Posterior cingulate gyrus (tissue), 11 donors: ENCODE measurements around the gene FPR2.
A peak's percentile ranks its signal among the peaks of the same experiment; 100 is the strongest.
"Not testable (repeated sequence)": the region's sequence is repeated elsewhere in the genome, so short reads cannot be mapped to it uniquely, and the experiment has no call there.

Experiments used
- DNase-seq, 10 donors: peaks; one replicate each; pipeline versions ENCODE4 v3.0.0 to v3.0.0-alpha.2; 2020 to 2021; ENCODE audit warnings: mixed read lengths in 3 of 10
- intact Hi-C: fragments of 100-400 bp; cut with DNase I; formaldehyde crosslinking; loops from one replicate; pipeline ENCODE4 v1.15.1; 2023

Gene FPR2

DNA sequence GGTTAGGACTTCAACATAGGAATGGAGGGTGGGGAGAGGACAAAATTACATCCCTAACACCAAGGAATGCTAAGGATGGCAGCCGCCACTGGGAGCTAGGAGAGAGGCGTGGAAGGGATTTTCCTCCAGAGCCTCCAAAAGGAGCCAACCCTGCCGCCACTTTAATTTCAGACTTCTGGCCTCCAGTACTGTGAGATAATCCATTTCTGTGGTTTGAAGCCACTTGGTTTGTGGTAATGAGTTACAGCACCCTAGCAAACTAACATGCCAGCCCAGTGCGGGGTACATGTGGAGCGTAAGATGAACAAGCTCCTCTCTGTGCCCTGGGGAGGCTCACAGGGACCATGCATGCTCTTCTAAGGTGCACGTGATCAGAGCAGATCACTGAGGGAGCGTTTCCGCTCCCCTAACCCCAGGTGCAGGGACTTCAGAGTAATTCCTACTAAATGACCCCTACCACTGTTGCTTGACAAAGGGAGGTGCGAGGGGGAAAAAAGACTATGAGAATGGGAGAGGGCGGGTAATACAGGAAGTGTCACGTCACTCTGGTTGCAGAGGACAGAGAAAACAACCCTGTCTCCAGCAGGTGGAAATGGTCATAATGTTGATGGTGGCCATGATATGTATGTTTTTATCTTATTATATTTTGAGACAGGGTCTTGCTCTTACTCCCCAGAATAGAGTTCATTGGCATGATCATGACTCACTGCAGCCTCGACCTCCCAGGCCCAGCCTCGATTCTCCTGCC is 21.3 kb upstream of the FPR2 start:
- no peak for DNase-seq
- intact Hi-C loops, result no loop called here

DNA sequence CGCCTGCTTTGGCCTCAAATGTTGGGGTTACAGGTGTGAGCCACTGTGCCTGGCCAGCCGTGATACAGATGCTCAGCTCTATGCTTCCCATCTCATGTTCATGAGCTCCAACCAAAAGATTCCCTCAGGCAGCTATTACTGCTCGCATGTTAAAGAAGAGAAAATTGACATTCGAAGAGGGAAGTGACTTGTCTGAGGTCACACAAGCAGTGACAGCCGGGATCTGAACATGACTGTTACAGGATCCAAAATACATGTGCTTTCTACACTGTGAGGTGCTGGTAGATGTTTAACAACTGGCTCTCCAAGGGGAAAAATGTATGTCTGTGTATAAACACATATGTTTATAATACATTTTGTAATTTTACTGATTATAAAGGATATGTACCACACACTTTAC is 20.6 kb upstream of the FPR2 start:
- DNase-seq, result no peak
- intact Hi-C loops, result no loop called here

DNA sequence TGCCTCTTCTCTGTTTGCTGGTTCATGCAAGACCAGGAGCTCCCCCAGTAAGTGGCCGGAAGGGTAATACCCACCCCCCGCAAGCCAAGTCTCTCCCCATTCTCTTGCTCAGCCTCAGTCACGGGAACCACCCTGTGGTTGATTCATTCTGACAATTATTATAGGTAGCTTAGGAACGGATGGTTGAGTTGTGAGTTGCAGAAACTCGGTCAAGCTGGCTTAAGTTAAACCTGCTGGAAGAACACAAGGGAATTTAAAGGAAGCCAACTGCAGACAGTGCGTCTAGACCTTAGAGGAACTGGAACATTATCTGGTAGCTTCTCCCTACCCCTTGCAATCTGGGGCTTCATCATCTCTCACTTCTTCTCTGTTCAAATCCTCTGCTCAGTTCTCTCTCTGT is 18.2 kb upstream of the FPR2 start:
- intact Hi-C loops, result no loop called here
- DNase-seq, result no peak

GRCh38 chr19:51743405-51743804 is 17.6 kb upstream of the FPR2 start:
- DNase-seq, result no peak
- intact Hi-C loops, result no loop called here

- intact Hi-C loops, result no loop called here
- DNase-seq, result no peak
Observed at GRCh38 chr19:51746731-51747130, 14.2 kb upstream of the FPR2 start.

GRCh38 chr19:51749979-51750378 is 11.0 kb upstream of the FPR2 start:
- intact Hi-C loops, result no loop called here
- DNase-seq, result no peak

GRCh38 chr19:51750400-51751094 is 10.4 kb upstream of the FPR2 start:
- intact Hi-C loops, result no loop called here
- no peak for DNase-seq

DNA sequence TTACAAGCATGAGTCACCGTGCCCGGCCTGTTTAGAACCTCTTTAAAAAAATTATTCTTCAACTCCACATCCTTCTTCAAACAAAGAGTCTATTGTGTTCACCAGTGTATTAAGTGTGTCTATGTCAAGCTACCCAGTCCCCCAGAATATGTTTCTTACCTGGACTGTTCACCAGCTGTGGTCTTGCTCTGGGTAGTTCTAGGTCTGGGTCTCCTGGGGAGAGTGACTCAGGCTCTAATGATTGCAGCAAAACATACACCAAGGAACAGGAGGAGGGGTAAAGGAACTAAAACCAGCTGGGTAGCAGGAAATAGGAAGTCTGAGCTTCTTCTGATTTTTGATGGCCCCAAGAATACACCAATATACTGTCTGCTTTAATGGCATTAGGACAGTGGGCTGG is 9.3 kb upstream of the FPR2 start, which contains the start of gene FPR1:
FPR1 (minus strand) TSS at position 224 of the 400 bp plus-strand sequence. CDS start 4,884 bp downstream, outside the sequence.
- no peak for DNase-seq

DNA sequence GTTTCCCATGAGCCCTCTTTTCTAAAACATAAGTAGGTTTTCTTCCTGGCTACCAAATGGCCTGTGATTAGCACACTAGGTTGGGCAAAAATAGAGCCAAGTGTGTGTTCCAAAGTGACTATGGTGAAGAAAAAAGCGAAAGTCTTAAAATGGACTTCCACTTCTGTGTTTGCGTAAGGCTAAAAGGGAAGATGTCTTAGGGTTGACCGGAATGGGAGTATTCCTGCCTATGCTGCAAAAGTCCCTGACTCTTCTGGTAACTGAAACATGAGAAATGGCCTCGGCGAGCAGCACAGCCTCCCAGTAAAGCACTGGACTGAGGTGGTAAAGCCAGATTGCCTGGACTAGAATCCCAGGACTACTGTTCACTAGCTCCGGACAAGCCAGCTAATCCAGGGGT is 6.9 kb upstream of the FPR2 start:
- no peak for DNase-seq
- intact Hi-C loops, result no loop called here

More for the DNA sequence above, 9.3 kb upstream of the FPR2 start, which contains the start of gene FPR1:
- intact Hi-C loops, result no loop called here

DNA sequence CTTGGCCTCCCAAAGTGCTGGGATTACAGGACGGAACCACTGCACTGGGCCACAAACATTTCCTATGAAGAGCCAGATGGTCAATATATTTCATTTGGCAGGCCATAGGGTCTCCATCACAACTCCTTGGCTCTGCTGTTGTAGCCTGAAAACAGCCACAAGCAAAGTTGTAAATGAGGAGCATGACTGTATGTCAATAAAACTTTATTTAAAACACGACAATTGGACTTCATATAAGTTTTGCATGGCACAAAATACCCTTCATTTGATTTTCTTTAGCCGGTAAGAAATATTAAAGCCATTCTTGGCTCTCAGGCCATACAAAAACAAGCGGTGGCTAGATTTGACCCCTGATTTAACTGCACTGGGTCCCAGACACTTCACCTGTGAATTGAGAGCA is 6.2 kb upstream of the FPR2 start:
- intact Hi-C loops, result no loop called here
- no peak for DNase-seq

DNA sequence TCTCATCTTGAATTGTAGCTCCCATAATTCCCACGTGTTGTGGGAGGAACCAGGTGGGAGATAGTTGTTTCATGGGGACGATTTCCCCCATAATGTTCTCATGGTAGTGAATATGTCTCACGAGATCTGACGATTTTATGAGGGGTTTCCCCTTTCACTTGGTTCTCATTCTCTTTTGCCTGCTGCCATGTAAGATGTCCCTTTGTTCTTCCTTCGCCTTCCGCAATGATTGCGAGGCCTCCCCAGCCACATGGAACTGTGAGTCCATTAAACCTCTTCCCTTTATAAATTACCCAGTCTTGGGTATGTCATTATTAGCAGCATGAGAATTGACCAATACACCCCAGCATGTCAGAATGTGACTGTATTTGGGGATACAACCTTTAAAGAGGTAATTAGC is 5.4 kb upstream of the FPR2 start:
- DNase-seq, result no peak
- intact Hi-C loops, result no loop called here

DNA sequence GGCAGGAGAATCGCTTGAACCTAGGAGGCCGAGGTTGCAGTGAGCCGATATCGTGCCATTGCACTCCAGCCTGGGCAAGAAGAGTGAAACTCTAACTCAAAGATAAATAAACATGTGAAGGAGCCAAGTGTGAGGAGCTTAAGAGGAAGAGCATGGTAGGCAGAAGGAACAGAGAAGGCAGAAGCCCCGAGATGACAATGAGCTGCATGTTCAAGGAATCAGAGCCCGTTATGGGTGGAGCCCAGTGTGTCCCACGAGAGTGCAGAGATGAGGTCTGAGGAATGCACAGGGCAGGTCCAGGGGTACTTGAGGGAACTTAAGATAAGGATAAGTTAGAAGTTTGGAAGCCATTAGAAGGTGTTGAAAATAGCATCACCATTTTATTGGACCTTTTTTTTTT is 716 bp downstream of the FPR2 start:
- no peak for DNase-seq
- intact Hi-C loops, result no loop called here

DNA sequence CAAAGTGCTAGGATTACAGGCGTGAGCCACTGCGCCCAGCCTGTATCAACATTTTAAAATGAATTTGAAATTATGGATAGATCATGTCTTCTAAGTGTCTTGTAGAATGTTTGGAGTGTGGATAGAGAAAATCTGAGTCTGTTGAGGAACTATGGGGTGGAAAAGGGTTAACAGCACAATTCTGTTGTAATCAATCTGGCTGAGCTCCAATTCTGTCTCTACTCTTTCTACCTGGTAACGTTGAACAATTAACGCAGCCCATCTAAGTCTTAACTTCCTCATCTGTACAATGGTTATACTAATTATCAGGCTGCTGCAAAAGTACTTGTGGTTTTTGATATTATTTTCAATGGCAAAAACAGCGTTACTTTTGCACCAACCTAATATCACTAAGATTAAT is 4.1 kb downstream of the FPR2 start:
- intact Hi-C loops, result no loop called here
- DNase-seq, result no peak

GRCh38 chr19:51766461-51766860 is 5.5 kb downstream of the FPR2 start:
- intact Hi-C loops, result no loop called here
- no peak for DNase-seq

DNA sequence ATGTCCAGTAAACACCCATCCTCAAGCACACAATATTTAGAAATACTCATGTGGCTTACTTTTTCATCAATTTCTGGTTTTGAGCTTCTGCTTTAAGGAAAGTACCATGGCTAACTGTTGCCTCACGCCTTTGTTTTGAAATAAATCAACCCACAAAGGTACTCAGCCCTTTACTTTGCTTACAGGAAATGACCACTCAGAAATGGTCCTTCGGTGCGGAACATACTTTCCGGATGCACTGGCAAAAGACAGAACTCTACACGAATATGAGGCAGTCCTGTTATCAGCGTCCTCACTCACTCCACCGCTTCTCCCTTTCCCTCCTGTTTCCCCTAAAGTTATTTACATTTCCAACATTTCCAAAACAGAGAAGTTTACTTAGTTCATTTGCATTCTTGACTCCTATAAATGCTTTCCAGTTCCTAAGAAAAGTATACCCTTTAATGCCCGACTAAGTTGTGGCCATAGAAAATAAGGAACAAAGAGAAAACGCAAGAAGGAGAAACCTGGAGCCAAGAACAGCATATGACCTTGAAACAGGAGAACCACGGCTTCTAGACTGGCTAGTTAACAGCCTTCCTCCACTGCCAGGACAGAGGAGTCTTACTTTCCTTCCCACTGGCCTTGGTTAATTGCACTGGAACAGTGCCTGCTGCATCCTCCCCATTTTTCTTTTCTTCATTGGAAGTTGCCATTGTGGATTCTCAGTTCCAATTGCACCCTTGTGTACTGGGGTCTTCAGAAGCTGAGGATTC is 10.6 kb downstream of the FPR2 start:
- intact Hi-C loops, result no loop called here
- no peak for DNase-seq

- no peak for DNase-seq
- intact Hi-C loops, result no loop called here
Observed at GRCh38 chr19:51772977-51773376, 12.0 kb downstream of the FPR2 start.

- intact Hi-C loops, result loop anchor here (2.0 to 5.0 kb wide), 2 partner anchors 120 to 304 kb away; no protein-coding TSS in a partner anchor
Observed at GRCh38 chr19:51776561-51776960, 15.6 kb downstream of the FPR2 start.

DNA sequence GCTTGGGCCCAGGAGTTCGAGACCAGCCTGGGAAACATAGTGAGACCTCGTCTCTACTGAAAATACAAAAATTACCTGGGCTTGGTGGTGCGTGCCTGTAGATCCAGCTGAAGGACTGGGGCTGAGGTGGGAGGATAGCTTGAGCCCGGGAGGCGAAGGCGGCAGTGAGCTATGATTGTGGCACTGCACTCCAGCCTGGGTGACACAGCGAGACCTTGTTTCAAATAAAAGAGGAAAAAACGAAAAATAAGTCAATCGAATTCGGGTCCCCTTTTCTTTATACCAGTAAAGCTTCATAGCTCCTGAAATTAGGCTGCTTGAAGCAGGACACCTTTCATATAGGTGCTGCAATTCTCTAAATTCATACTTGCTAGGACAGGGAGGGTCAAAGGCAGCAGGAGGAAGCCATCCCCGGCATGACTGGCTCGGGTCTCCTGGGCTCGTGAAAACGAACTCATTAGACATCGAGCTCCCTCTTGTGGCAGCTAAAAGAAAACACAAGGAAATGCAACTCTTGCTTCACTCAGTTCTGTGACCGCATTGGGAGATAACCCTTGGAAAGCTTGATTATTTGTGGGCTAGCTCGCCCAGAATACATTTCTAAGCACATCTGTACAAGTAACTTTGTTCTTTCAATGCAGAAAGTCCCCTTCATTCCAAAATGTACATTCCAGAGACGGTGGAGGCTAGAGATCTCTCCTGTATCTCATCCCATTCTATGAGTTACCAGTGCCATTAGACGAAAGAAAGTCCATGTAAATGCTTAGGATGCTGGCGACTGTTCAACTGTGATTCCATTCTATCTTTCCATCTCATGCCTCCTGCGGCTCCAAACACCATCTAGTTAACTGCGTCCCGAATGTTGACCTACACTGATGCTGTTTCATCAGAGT is 16.8 kb downstream of the FPR2 start:
- DNase-seq, result peak in 8 of 10 donors; percentile 32 to 91 (median 56)
- intact Hi-C loops, result loop anchor here (2.0 to 5.0 kb wide), 2 partner anchors 121 to 306 kb away; no protein-coding TSS in a partner anchor

More at GRCh38 chr19:51776561-51776960, 15.6 kb downstream of the FPR2 start:
- not testable (repeated sequence) for DNase-seq

GRCh38 chr19:51779181-51779580 is 18.2 kb downstream of the FPR2 start:
- intact Hi-C loops, result loop anchor here (5.0 kb wide), 1 partner anchor 307 kb away; no protein-coding TSS in a partner anchor
- DNase-seq, result no peak

DNA sequence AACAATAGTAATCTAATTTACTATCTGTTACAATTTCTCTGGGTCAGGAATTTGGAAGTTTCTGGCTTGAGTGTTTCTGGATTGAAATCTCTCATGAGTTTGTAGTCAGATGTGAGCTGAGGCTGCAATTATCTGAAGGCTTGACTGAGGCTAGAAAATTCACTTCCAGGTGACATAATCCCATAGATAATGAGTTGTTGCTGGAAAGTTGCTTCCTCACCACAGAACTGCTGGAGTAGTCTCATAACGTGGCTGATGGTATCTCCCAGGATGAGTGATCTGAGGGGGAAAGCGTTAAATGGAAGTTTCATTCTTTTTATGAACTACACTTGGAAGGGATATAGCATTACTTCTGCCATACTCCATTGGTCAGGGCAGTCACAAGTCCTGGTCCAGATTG is 18.7 kb downstream of the FPR2 start:
- intact Hi-C loops, result loop anchor here (5.0 kb wide), 1 partner anchor 307 kb away; no protein-coding TSS in a partner anchor
- no peak for DNase-seq
